ENCODE measurements around the gene CGNL1. TPM values are rescaled to one million over a fixed set of nuclear protein-coding genes. Genes with fewer than 3 reads are reported as not detected.

Gene CGNL1
- total and polyA plus RNA-seq, 11 donors, result 3.8 to 40.0 (median 23.4) TPM

DNA sequence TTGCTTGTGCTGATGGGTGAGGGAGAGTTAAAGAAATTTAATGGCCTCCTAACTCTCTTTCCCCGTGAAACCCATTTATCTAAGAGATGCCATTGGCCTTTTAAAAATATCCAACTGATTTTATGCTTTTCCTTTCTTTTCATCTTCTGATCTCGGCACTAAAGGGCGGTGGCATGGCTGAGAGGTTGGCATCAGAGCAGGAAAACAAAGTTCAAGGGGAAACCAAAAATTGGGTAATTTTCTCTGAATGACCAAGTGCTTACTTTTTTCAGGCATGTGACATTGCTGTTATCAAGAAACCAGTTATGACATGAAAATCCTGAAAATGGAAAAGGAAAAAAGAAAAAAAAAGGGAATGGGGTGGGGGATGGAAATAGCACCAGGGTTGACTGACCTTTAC lies 3.2 kb downstream of the CGNL1 start:
- Histone ChIP-seq H3K4me1 (peaks cover 0 to 42% (median 13%) of the 10 kb centered on the region in 12 donors), H3K27ac (no peak overlapping the region), H3K4me3 (no peak overlapping the region), H3K9me3 (no peaks in the 10 kb centered on the region), H3K36me3 (no peaks in the 10 kb centered on the region), H3K27me3 (peaks cover 0 to 36% (median 6%) of the 10 kb centered on the region in 9 donors)
- ATAC-seq (no peak), DNase-seq (no peak)
- intact Hi-C loops (cut with DNase I), result loop anchor here in 1 of 10 donors (10.0 kb wide), 1 partner anchor 135 kb away; no protein-coding TSS in a partner anchor
- TF ChIP-seq POLR2A (IDR thresholded peaks at IDR 0.05), result no peak
- TF ChIP-seq, protein P1, sequence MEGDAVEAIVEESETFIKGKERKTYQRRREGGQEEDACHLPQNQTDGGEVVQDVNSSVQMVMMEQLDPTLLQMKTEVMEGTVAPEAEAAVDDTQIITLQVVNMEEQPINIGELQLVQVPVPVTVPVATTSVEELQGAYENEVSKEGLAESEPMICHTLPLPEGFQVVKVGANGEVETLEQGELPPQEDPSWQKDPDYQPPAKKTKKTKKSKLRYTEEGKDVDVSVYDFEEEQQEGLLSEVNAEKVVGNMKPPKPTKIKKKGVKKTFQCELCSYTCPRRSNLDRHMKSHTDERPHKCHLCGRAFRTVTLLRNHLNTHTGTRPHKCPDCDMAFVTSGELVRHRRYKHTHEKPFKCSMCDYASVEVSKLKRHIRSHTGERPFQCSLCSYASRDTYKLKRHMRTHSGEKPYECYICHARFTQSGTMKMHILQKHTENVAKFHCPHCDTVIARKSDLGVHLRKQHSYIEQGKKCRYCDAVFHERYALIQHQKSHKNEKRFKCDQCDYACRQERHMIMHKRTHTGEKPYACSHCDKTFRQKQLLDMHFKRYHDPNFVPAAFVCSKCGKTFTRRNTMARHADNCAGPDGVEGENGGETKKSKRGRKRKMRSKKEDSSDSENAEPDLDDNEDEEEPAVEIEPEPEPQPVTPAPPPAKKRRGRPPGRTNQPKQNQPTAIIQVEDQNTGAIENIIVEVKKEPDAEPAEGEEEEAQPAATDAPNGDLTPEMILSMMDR (IDR thresholded peaks at IDR 0.05), result no peak
- WGBS, 4 donors, result 73 to 84% (median 76%) methylated on average over 3 of the region's 3 CpGs

- peaks cover 0 to 52% (median 21%) of the 10 kb centered on the region in 12 donors for H3K4me1 ChIP-seq
- no peak for TF ChIP-seq POLR2A (IDR thresholded peaks at IDR 0.05)
- TF ChIP-seq, protein P1 (IDR thresholded peaks at IDR 0.05), result no peak
- 86 to 98% (median 93%) methylated on average over 2 of the region's 2 CpGs for WGBS, 4 donors
Observed at GRCh38 chr15:57380854-57381253, 4.5 kb downstream of the CGNL1 start.

GRCh38 chr15:57382215-57382614 lies 5.9 kb downstream of the CGNL1 start:
- peak overlapping the region in 6 of 12 donors; percentile 4 to 53 (median 38) for H3K27ac ChIP-seq
- H3K27me3 ChIP-seq, result peaks cover 0 to 27% (median 0%) of the 10 kb centered on the region in 9 donors
- intact Hi-C loops (cut with DNase I), result no loop called here
- no peak overlapping the region for H3K4me3 ChIP-seq
- no peaks in the 10 kb centered on the region for H3K9me3 ChIP-seq
- H3K4me1 ChIP-seq, result peaks cover 0 to 53% (median 20%) of the 10 kb centered on the region in 12 donors
- ATAC-seq (no peak), DNase-seq (no peak)
- TF ChIP-seq, protein P1 (IDR thresholded peaks at IDR 0.05), result no peak
- 32 to 46% (median 39%) methylated on average over 7 of the region's 7 CpGs for WGBS, 4 donors
- no peaks in the 10 kb centered on the region for H3K36me3 ChIP-seq

More at GRCh38 chr15:57380854-57381253, 4.5 kb downstream of the CGNL1 start:
- Histone ChIP-seq H3K36me3 (no peaks in the 10 kb centered on the region), H3K27ac (no peak overlapping the region), H3K27me3 (peaks cover 0 to 35% (median 6%) of the 10 kb centered on the region in 9 donors), H3K9me3 (no peaks in the 10 kb centered on the region), H3K4me3 (no peak overlapping the region)
- ATAC-seq (no peak), DNase-seq (no peak)
- intact Hi-C loops (cut with DNase I), result no loop called here

GRCh38 chr15:57382969-57383368 lies 6.7 kb downstream of the CGNL1 start:
- WGBS, 4 donors, result 40 to 57% (median 51%) methylated on average over 1 of the region's 1 CpG
- H3K4me1 ChIP-seq, result peaks cover 0 to 57% (median 21%) of the 10 kb centered on the region in 12 donors
- intact Hi-C loops (cut with DNase I), result no loop called here
- peaks cover 0 to 22% (median 0%) of the 10 kb centered on the region in 9 donors for H3K27me3 ChIP-seq
- DNase-seq (no peak), ATAC-seq (no peak)
- H3K9me3 ChIP-seq, result no peaks in the 10 kb centered on the region
- peak overlapping the region in 5 of 12 donors; percentile 17 to 61 (median 43) for H3K27ac ChIP-seq
- H3K4me3 ChIP-seq, result no peak overlapping the region
- no peaks in the 10 kb centered on the region for H3K36me3 ChIP-seq
- no peak for TF ChIP-seq POLR2A (IDR thresholded peaks at IDR 0.05)
- TF ChIP-seq, protein P1 (IDR thresholded peaks at IDR 0.05), result no peak
